ACC112 (cell line): ENCODE data around the gene MDH1.
"Not testable (repeated sequence)": the region's sequence is repeated elsewhere in the genome, so short reads cannot be mapped to it uniquely, and the experiment has no call there.

ENCODE experiments used
- H2AFZ ChIP-seq: fragments of 200-600 bp; sonication (generic); one replicate; pipeline ENCODE4 v1.6.0; 2017; ENCODE audit warnings: antibody characterized with exemption, low read length; ENCODE audit not compliant: unreplicated experiment
- H3K27ac ChIP-seq: fragments of 200-600 bp; sonication (generic); 2 replicates; pipeline ENCODE4 v1.5.1; 2014; ENCODE audit warnings: low read depth, mild to moderate bottlenecking, antibody characterized with exemption, low read length, moderate library complexity
- H3K27me3 ChIP-seq: fragments of 200-600 bp; sonication (generic); 2 replicates; pipeline ENCODE4 v1.6.1; 2014; ENCODE audit warnings: mild to moderate bottlenecking, antibody characterized with exemption, low read length, moderate library complexity, mixed read lengths; ENCODE audit not compliant: insufficient read depth
- H3K36me3 ChIP-seq: fragments of 200-600 bp; sonication (generic); 2 replicates; pipeline ENCODE4 v1.6.1; 2016; ENCODE audit warnings: mild to moderate bottlenecking, antibody characterized with exemption, low read length, moderate library complexity, mixed read lengths; ENCODE audit not compliant: insufficient read depth
- H3K4me1 ChIP-seq: fragments of 200-600 bp; sonication (generic); one replicate; pipeline ENCODE4 v1.6.1; 2016; ENCODE audit warnings: low read length, mixed read lengths; ENCODE audit not compliant: insufficient read depth, unreplicated experiment, control insufficient read depth
- H3K4me3 ChIP-seq: fragments of 200-600 bp; sonication (generic); 2 replicates; pipeline ENCODE4 v1.5.1; 2014; ENCODE audit warnings: mild to moderate bottlenecking, low read depth, low read length
- H3K79me2 ChIP-seq: fragments of 200-600 bp; sonication (generic); one replicate; pipeline ENCODE4 v1.6.0; 2016; ENCODE audit warnings: low read length; ENCODE audit not compliant: control insufficient read depth, unreplicated experiment, insufficient read depth

MDH1 gene

DNA sequence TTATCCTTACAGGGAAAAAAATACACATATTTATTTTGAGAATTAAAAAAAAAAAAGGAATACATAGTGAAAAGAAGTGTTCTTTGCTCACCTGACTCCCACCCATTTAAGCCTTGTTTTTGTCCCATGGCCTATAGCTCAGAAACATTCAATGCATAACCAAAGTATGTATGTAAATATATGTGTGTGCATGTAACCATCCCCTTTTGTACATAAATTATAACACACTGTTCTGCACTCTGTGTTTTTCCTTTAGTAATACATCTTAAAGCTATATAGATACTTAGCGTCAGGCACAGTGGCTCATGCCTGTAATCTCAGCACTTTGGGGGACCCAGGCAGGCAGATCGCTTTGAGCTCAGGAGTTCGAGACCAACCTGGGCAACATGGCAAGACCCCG is 21.8 kb downstream of the MDH1 start:
- H3K36me3 ChIP-seq: peaks cover 19% of the 10 kb centered on the region
- H3K27me3 ChIP-seq: no peaks in the 10 kb centered on the region
- H3K4me3 ChIP-seq: no peak overlapping the region
- H3K27ac ChIP-seq: no peak overlapping the region
- H3K79me2 ChIP-seq: no peaks in the 10 kb centered on the region
- H2AFZ ChIP-seq: no peak overlapping the region
- peaks cover 10% of the 10 kb centered on the region for H3K4me1 ChIP-seq

DNA sequence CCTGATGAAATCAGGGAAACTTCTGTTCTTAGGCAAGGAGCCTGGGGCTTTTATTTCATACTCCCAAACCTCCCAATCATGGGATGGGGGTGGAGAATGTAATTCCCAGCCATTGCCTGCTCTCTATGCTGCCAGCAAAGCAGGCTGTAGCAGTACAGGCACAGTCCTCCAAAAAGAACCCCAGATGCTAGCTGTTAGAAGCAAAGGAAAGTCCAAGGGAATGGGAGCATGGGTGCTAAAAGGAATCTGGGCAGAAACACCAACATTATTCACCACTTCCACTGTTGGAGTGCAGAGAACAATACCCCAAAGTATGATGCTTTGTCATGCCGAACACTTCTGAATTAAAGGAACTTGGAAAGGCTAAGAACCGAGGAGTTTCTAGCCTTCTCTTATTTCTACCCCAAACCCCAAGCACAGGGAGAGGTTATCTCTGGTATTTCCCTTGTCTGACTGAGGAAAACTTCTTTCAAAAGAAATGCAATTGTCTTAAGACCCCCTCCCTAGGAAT is 24.7 kb downstream of the MDH1 start:
- H3K27me3 ChIP-seq: no peaks in the 10 kb centered on the region
- no peaks in the 10 kb centered on the region for H3K79me2 ChIP-seq
- H3K4me1 ChIP-seq: peaks cover 10% of the 10 kb centered on the region
- H3K36me3 ChIP-seq: no peaks in the 10 kb centered on the region
- H2AFZ ChIP-seq: no peak overlapping the region
- no peak overlapping the region for H3K27ac ChIP-seq
- H3K4me3 ChIP-seq: no peak overlapping the region

DNA sequence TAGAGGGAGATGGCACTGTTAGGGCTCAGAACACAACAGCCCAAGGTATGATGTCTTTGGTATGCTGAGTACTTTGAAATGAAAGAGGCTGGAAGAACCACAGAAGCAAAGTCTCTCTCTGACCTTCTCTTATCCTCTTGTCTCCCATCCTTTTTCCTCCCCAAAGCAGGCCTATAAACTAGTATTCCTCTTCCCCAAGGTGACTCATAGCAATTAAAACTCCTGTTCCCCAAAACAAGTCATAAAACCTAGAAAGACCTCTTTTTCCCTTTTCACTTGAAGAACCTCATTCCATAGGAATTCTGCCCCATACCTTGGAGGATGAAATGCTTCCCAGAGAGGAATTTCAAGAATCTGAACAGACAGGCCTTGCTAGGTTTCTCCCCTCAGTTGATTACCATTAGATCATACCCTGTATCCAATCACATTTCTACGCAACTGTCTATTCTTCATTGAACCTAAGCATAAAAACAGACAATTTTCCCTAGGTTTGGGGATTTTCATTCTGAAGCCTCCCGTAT is 25.7 kb downstream of the MDH1 start:
- H3K27me3 ChIP-seq: no peaks in the 10 kb centered on the region
- H3K36me3 ChIP-seq: no peaks in the 10 kb centered on the region
- H3K79me2 ChIP-seq: no peaks in the 10 kb centered on the region
- no peak overlapping the region for H3K27ac ChIP-seq
- H3K4me3 ChIP-seq: no peak overlapping the region
- no peak overlapping the region for H2AFZ ChIP-seq
- peaks cover 10% of the 10 kb centered on the region for H3K4me1 ChIP-seq

DNA sequence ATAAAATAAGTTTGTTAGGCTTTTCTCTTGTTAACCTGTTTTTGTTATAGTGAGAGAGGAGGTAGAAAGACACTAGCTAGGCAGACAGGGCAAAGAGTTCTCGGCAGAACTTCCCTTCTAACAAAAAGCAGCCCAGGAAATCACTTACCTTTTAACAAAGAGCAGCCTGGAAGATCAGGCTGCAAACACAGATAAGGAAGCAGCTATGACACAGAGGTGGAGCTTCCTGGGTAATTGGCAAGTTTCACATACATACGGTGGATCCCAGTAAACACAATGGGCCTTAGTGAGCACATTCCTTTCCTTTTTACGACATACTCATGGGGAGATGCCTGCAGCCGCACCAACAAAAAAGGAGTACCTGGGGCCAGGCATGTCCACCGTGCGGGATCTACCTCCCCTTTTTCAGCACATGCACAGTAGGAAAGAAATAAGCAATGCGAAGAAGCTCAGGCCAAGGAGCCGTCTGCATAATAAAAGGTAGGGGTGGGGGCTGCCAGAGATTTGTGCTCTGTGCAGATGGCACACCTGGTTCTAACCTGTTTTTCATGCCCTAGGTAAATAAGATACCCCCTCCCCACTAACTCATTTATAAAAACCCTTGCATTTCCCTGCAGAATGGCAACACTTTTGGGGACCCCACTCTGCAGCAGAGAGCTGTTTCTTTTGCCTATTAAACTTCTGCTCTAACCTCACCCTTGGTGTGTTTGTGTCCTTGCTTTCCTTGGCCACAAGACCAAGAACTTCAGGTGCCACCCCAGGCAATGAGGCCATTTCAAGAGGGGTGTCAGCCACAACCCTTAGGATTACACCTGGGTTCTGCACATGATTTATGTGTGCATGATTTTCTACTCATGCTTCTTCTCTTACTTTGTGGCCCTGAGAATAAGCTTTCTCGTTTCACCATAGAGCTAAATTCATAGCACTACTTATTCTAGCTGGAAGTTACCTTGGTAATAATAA is 26.5 kb downstream of the MDH1 start:
- H2AFZ ChIP-seq: no peak overlapping the region
- no peaks in the 10 kb centered on the region for H3K79me2 ChIP-seq
- H3K4me3 ChIP-seq: no peak overlapping the region
- no peaks in the 10 kb centered on the region for H3K36me3 ChIP-seq
- H3K27me3 ChIP-seq: no peaks in the 10 kb centered on the region
- peaks cover 10% of the 10 kb centered on the region for H3K4me1 ChIP-seq
- no peak overlapping the region for H3K27ac ChIP-seq

DNA sequence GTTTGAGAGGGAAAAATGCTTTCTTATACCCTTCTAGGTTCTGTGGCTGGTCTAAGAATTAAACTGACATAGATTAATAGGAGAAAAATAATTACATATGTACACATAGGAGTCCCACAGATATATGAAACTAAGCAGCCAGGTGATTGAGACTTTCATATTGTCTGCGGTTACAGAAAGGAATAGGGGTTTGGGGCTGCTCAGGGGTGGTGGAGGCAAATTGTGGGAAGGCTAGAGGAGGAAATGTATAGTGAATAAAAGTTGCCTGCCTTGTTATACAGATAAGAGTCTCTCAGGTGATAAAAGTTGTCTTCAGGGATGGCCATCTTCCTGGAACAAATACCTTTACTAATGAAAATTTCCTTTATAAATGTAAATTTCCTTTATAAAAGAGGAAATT is 28.6 kb downstream of the MDH1 start:
- H3K4me3 ChIP-seq: no peak overlapping the region
- H2AFZ ChIP-seq: no peak overlapping the region
- H3K27ac ChIP-seq: no peak overlapping the region
- H3K4me1 ChIP-seq: peaks cover 10% of the 10 kb centered on the region
- H3K27me3 ChIP-seq: no peaks in the 10 kb centered on the region
- no peaks in the 10 kb centered on the region for H3K79me2 ChIP-seq
- H3K36me3 ChIP-seq: no peaks in the 10 kb centered on the region

DNA sequence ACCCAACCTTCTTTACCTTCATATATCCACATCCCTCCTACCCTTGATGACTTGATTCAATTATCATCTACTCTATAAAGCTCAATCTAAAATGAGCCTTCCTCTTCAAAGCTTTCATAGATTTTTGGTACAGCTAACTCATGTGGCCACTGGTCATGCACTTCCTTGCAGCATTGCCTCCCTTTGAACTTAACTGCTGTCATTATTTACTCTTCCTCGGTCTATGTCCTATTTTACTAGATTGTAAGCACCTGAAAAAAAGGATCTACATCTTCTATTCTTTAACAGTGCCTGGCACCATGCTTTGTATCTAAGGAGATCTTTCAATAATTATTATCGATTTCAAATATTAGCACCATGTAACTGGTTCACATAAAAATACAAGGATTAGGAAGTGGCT is 30.6 kb downstream of the MDH1 start:
- Histone ChIP-seq H3K4me1 (peaks cover 6% of the 10 kb centered on the region), H3K27ac (no peak overlapping the region), H3K27me3 (no peaks in the 10 kb centered on the region), H3K4me3 (no peak overlapping the region), H3K79me2 (no peaks in the 10 kb centered on the region), H3K36me3 (no peaks in the 10 kb centered on the region), H2AFZ (no peak overlapping the region)

DNA sequence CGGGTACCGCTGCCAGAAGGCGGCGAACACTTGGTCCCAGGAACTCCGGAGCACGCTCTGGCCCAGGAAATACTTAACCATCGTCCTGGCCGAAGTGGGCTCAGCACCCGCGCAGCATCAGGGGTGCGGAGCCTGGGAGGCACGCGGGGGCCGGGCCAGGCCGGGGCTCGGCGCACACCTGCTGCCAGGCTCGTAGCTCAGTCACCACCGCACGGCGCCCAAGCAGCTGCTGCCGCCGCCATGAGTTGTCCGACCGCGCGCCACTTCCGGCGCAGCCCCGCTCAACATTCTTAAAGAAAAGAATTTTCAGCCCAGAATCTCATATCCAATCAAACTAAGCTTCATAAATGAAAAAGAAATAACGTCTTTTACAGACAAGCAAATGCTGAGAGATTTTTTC is 34.0 kb downstream of the MDH1 start:
- Histone ChIP-seq H3K4me1 (no peaks in the 10 kb centered on the region), H3K36me3 (no peaks in the 10 kb centered on the region), H3K4me3 (no peak overlapping the region), H2AFZ (no peak overlapping the region), H3K79me2 (no peaks in the 10 kb centered on the region), H3K27ac (no peak overlapping the region), H3K27me3 (no peaks in the 10 kb centered on the region)

DNA sequence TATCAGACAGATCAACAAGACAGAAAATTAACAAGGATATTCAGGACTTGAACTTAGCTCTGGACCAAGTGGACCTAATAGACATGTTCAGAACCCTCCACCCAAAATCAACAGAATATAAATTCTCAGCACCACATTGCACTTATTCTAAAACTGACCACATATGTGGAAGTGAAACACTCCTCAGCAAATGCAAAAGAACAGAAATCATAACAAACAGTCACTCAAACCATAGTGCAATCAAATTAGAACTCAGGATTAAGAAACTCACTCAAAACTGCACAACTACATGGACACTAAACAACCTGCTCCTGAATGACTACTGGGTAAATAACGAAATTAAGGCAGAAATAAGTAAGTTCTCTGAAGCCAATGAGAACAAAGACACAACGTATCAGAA is 35.0 kb downstream of the MDH1 start:
- H3K4me3 ChIP-seq, H2AFZ ChIP-seq, H3K4me1 ChIP-seq, H3K27ac ChIP-seq, H3K27me3 ChIP-seq, H3K36me3 ChIP-seq, H3K79me2 ChIP-seq: not testable (repeated sequence)

DNA sequence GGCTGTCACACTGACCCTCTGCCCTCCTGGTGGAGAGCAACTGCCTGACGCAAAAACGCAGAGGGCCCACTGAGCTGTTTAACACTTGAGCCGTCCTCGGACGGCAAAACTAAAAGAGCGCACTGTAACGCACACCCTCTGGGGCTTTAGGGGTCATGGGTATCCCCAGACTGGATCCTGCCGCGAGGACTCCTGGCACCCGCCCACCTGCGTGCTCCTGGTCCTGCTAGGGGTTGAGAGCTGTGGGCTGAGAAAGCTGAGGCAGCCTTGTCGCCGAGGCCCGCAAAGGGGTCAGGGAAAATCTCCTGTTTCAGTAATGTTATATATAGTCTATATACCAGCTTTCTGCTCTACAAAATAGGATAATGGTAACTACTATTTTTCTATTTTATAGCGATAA is 39.1 kb downstream of the MDH1 start:
- H3K36me3 ChIP-seq: peaks cover 1% of the 10 kb centered on the region
- H3K4me1 ChIP-seq: no peaks in the 10 kb centered on the region
- no peak overlapping the region for H3K4me3 ChIP-seq
- H2AFZ ChIP-seq: no peak overlapping the region
- H3K27ac ChIP-seq: no peak overlapping the region
- H3K27me3 ChIP-seq: no peaks in the 10 kb centered on the region
- no peaks in the 10 kb centered on the region for H3K79me2 ChIP-seq

DNA sequence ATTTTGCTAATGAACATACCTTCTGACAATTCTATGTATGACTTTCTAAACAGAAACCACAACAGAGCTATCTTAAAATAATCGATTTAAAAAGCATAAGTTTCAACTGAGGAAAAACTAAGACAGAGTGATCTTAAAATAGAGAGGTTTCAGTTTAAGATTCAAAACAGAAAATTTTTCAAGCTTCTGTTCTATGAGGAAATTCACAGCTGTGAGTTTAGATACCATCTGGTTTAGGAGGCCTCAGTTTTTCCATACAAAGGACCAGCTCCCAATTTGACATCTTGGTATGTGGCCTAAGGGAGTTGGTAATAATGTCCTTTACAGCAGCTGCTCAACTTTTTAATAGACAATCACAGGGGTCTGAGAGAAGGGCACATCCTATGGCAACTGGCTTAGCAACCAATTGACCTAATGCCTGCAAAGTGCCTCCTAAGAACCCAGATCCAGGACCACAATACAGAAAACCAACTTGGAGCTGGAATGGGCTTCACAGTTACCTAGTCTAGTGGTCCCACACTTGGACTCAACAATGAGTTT is 39.7 kb downstream of the MDH1 start:
- no peak overlapping the region for H3K27ac ChIP-seq
- H3K4me1 ChIP-seq: no peaks in the 10 kb centered on the region
- H3K36me3 ChIP-seq: peaks cover 4% of the 10 kb centered on the region
- no peak overlapping the region for H2AFZ ChIP-seq
- no peak overlapping the region for H3K4me3 ChIP-seq
- no peaks in the 10 kb centered on the region for H3K27me3 ChIP-seq
- H3K79me2 ChIP-seq: no peaks in the 10 kb centered on the region

DNA sequence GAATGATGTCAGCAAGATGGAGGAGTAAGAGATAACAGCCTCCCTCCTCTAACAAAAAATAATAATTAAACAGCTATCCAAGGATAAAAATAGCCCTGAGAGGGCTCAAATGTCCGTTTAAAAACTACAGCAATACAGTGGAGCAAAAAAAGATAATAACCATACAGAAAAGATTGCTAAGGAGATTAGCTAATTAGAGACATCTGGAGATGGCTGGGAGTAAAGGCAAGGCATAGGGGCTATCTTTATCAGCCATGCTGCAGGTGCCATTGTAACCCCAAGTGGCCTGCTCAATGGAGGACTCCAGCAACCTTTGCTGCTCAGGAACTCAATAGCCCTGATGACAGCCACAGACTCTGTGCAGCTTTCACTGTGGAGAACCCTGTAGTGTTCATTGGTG is 42.7 kb downstream of the MDH1 start:
- Histone ChIP-seq H3K27me3 (no peaks in the 10 kb centered on the region), H3K4me3 (no peak overlapping the region), H3K4me1 (no peaks in the 10 kb centered on the region), H3K27ac (no peak overlapping the region), H3K36me3 (peaks cover 4% of the 10 kb centered on the region), H3K79me2 (no peaks in the 10 kb centered on the region), H2AFZ (no peak overlapping the region)
